Lung (tissue), 12 donors: ENCODE measurements around the gene MET. TPM values are rescaled to one million over a fixed set of nuclear protein-coding genes. Genes with fewer than 3 reads are reported as not detected.

ENCODE experiments used
- ATAC-seq: fragments of 200-7000 bp; cut with Tn5 transposase; one replicate; pipeline ENCODE4 v1.9.1; 2020; ENCODE audit warnings: moderate number of reproducible peaks; ENCODE audit not compliant: insufficient read depth, low FRiP score
- DNase-seq, 3 donors: peaks; one replicate each; pipeline ENCODE4 v3.0.0-alpha.2; 2013 to 2017
- H3K27ac ChIP-seq, 2 donors: one replicate each; pipeline ENCODE4 v1.5.1; 2013; ENCODE audit warnings: mild to moderate bottlenecking in 2 of 2, moderate library complexity in 2 of 2, control low read depth in 1 of 2, inconsistent platforms in 1 of 2, low read depth in 1 of 2, low read length in 1 of 2
- H3K27me3 ChIP-seq, 3 donors: one replicate each; pipeline ENCODE4 v1.5.1; 2013; ENCODE audit warnings: low read length in 2 of 3; ENCODE audit not compliant: control insufficient read depth in 3 of 3, insufficient read depth in 3 of 3
- H3K36me3 ChIP-seq, 4 donors: one replicate each; pipeline ENCODE4 v1.5.1; 2013; ENCODE audit warnings: low read length in 4 of 4, mild to moderate bottlenecking in 1 of 4, moderate library complexity in 1 of 4; ENCODE audit not compliant: control insufficient read depth in 4 of 4, insufficient read depth in 4 of 4
- H3K4me1 ChIP-seq, 5 donors: one replicate each; pipeline ENCODE4 v1.5.1; 2013; ENCODE audit warnings: low read length in 5 of 5, mild to moderate bottlenecking in 2 of 5, moderate library complexity in 1 of 5; ENCODE audit not compliant: control insufficient read depth in 5 of 5, insufficient read depth in 5 of 5
- H3K4me3 ChIP-seq: one replicate; pipeline ENCODE4 v1.5.1; 2013; ENCODE audit warnings: mild to moderate bottlenecking, control low read depth, moderate library complexity
- H3K9ac ChIP-seq, 2 donors: one replicate each; pipeline ENCODE4 v1.5.1; 2013; ENCODE audit warnings: low read length in 2 of 2, control low read depth in 1 of 2; ENCODE audit not compliant: insufficient read depth in 1 of 2
- H3K9me3 ChIP-seq, 4 donors: one replicate each; pipeline ENCODE4 v1.5.1; 2013; ENCODE audit warnings: low read length in 3 of 4, mild to moderate bottlenecking in 1 of 4, moderate library complexity in 1 of 4; ENCODE audit not compliant: control insufficient read depth in 4 of 4, insufficient read depth in 3 of 4
- WGBS, 2 donors: extraction: QIAGEN DNeasy Blood & Tissue Kit; methylation state at CpG; one replicate each; pipeline ENCODE4 v1.1.7; 2013; 5-methylcytosine and 5-hydroxymethylcytosine counted together
- polyA plus RNA-seq, 2 donors: library from polyadenylated mRNA; stranded (reverse); fragments of 200-250 nt; gene quantifications; one replicate each; pipeline ENCODE4 v1.2.1, GENCODE V29; 2013
- total RNA-seq, 2 donors: library from RNA; depleted of rRNA in 1 of 2; stranded (reverse); fragments of >200 nt in 1 of 2; gene quantifications; one replicate each; pipeline ENCODE4 v1.2.1, GENCODE V29; 2014 to 2021
- TF ChIP-seq, protein P1 (sequence below): IDR thresholded peaks from 2 replicates; pipeline ENCODE4 v1.5.1; 2012; ENCODE audit warnings: mild to moderate bottlenecking; ENCODE audit errors: control extremely low read depth, extremely low read depth
- donor health status: control.
- donor health status: control.
- donor health status: Bipolar disorder and iron deficiency.
- donor health status: healthy.
- donor health status: DM: yes; HTN: yes; CAD: no.

The MET gene
- total and polyA plus RNA-seq, 4 donors: 16.3 to 106 (median 41.5) TPM

DNA sequence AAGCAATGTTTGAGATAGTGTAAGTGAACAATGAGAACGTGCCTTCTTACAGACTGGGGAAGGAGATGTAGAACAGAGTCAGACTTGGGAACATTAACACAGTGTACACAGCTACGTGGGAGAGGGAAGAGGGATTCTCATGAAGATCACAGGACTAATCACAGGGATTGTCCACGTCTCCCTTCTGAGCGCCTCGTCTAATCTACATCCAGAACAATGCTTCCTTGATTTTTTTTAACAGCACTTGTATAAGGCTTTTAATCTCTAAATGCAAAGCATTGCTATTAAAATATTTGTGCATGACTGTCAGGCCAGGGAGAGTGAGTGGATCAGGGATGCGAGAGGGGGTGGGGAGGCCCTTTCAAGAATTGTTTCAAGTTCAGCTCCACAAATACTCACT lies 62.7 kb downstream of the MET start:
- Histone ChIP-seq H3K27ac (no peak overlapping the region), H3K4me1 (peaks cover 0 to 45% (median 8%) of the 10 kb centered on the region in 5 donors), H3K9me3 (no peaks in the 10 kb centered on the region), H3K36me3 (peaks cover 0 to 2% (median 0%) of the 10 kb centered on the region in 4 donors), H3K4me3 (no peak overlapping the region), H3K27me3 (no peaks in the 10 kb centered on the region), H3K9ac (no peak overlapping the region)
- ATAC-seq (no peak), DNase-seq (no peak)
- 83 to 84% methylated on average over 6 of the region's 6 CpGs for WGBS, 2 donors
- TF ChIP-seq, protein P1, sequence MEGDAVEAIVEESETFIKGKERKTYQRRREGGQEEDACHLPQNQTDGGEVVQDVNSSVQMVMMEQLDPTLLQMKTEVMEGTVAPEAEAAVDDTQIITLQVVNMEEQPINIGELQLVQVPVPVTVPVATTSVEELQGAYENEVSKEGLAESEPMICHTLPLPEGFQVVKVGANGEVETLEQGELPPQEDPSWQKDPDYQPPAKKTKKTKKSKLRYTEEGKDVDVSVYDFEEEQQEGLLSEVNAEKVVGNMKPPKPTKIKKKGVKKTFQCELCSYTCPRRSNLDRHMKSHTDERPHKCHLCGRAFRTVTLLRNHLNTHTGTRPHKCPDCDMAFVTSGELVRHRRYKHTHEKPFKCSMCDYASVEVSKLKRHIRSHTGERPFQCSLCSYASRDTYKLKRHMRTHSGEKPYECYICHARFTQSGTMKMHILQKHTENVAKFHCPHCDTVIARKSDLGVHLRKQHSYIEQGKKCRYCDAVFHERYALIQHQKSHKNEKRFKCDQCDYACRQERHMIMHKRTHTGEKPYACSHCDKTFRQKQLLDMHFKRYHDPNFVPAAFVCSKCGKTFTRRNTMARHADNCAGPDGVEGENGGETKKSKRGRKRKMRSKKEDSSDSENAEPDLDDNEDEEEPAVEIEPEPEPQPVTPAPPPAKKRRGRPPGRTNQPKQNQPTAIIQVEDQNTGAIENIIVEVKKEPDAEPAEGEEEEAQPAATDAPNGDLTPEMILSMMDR: no peak

DNA sequence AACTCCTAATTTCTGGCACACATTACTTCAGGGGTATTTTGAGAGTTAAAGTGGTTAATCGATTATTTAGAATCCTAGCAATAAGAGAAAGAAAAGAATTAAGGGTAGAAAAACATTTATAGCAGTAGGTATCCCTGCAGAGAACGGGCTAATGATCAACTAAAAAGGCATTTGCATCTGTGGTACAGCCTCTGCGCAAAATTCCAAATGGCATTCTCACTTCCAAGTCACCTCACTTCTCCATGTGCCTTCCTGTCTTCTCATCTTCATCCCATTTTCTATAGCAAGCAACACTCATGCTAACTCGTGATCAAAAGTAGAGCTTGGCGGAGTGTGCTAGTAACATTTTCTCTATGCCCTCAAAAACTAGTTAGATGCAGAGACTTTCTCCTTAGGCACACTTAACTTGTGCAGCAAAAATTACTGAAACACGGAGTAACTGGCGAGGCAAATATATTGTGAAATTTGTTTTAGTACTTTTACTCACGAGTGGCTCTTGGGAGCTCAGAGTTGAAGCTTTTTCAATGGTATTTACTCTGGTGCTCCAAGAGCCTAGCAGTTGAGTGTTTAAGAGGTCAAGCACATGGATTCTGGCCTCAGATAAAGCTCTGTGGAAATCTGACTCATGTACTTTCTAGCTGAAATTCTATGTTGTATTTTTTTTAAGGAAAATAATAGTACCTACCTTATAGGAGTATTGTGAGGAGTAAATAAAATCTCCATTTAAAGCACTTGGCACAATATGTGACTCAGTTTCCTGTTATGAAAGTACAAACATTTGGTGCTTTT lies 65.1 kb downstream of the MET start:
- H3K36me3 ChIP-seq: peaks cover 0 to 2% (median 0%) of the 10 kb centered on the region in 4 donors
- H3K27ac ChIP-seq: peak overlapping the region in 1 of 2 donors; percentile 40
- peaks cover 0 to 42% (median 8%) of the 10 kb centered on the region in 5 donors for H3K4me1 ChIP-seq
- TF ChIP-seq, protein P1: no peak
- H3K9me3 ChIP-seq: peaks cover 0 to 2% (median 0%) of the 10 kb centered on the region in 4 donors
- H3K4me3 ChIP-seq: no peak overlapping the region
- H3K9ac ChIP-seq: no peak overlapping the region
- no peaks in the 10 kb centered on the region for H3K27me3 ChIP-seq
- DNase-seq (peak; percentile 20 to 81 (median 55)), ATAC-seq (peak; percentile 73)
- WGBS, 2 donors: 68 to 82% methylated on average over 8 of the region's 8 CpGs

DNA sequence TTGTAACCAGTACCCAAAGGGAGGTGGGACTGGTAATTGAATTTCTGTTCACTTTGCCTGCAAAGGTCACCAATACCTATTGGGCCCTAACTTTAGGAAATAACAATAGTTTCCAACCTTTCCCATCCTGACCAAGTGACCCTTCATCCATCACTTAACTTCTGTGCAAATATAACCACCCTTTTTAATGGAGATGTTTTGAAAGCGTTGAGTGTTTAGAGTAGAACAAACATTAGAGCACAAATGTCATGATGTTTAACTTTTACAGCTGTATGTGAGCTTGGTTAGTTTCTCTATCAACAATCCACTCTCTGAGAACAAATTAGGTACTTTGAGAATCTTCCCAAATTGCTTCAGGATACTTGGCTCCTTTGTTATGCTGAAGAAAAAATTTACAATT lies 66.4 kb downstream of the MET start:
- peaks cover 0 to 43% (median 8%) of the 10 kb centered on the region in 5 donors for H3K4me1 ChIP-seq
- TF ChIP-seq, protein P1: no peak
- no peak overlapping the region for H3K9ac ChIP-seq
- DNase-seq: no peak
- peaks cover 0 to 2% (median 0%) of the 10 kb centered on the region in 4 donors for H3K9me3 ChIP-seq
- H3K4me3 ChIP-seq: no peak overlapping the region
- H3K27me3 ChIP-seq: no peaks in the 10 kb centered on the region
- no peak overlapping the region for H3K27ac ChIP-seq
- no peak for ATAC-seq
- peaks cover 0 to 2% (median 0%) of the 10 kb centered on the region in 4 donors for H3K36me3 ChIP-seq
- WGBS, 2 donors: 44 to 74% methylated on average over 1 of the region's 1 CpG
